Ishikawa (cell line): Measurements from ENCODE around the gene VPS54.

Experiments
- CEBPB ChIP-seq: IDR thresholded peaks from 2 replicates; pipeline ENCODE4 v1.6.1; 2012
- CREB1 ChIP-seq: IDR thresholded peaks from 2 replicates; pipeline ENCODE4 v1.6.1; 2012; ENCODE audit warnings: low read depth
- EGR1 ChIP-seq: IDR thresholded peaks from 2 replicates; pipeline ENCODE4 v1.6.1; 2012
- EP300 ChIP-seq: IDR thresholded peaks from 2 replicates; pipeline ENCODE4 v1.6.1; 2012; ENCODE audit warnings: borderline replicate concordance
- FOXM1 ChIP-seq: IDR thresholded peaks from 2 replicates; pipeline ENCODE4 v1.6.1; 2012; ENCODE audit warnings: low read depth, borderline replicate concordance
- NFIC ChIP-seq: IDR thresholded peaks from 2 replicates; pipeline ENCODE4 v1.6.1; 2012
- RAD21 ChIP-seq: IDR thresholded peaks from 2 replicates; pipeline ENCODE4 v1.6.1; 2012; ENCODE audit warnings: low read depth
- TAF1 ChIP-seq: IDR thresholded peaks from 2 replicates; pipeline ENCODE4 v1.6.1; 2012; ENCODE audit warnings: low read depth, mild to moderate bottlenecking
- TCF12 ChIP-seq: IDR thresholded peaks from 2 replicates; pipeline ENCODE4 v1.6.1; 2012; ENCODE audit warnings: low read depth
- TEAD4 ChIP-seq: IDR thresholded peaks from 2 replicates; pipeline ENCODE4 v1.6.1; 2012
- USF1 ChIP-seq: IDR thresholded peaks from 2 replicates; pipeline ENCODE4 v1.6.1; 2012
- YY1 ChIP-seq: IDR thresholded peaks from 2 replicates; pipeline ENCODE4 v1.6.1; 2012; ENCODE audit warnings: low read depth
- ZBTB7A ChIP-seq: IDR thresholded peaks from 2 replicates; pipeline ENCODE4 v1.6.1; 2012; ENCODE audit warnings: low read depth
- TF ChIP-seq, protein P1 (sequence below): IDR thresholded peaks from 2 replicates; pipeline ENCODE4 v1.6.1; 2012
- TF ChIP-seq, protein P2 (sequence below): IDR thresholded peaks from 2 replicates; pipeline ENCODE4 v1.6.1; 2012; ENCODE audit warnings: low read depth, mild to moderate bottlenecking

Gene VPS54

DNA sequence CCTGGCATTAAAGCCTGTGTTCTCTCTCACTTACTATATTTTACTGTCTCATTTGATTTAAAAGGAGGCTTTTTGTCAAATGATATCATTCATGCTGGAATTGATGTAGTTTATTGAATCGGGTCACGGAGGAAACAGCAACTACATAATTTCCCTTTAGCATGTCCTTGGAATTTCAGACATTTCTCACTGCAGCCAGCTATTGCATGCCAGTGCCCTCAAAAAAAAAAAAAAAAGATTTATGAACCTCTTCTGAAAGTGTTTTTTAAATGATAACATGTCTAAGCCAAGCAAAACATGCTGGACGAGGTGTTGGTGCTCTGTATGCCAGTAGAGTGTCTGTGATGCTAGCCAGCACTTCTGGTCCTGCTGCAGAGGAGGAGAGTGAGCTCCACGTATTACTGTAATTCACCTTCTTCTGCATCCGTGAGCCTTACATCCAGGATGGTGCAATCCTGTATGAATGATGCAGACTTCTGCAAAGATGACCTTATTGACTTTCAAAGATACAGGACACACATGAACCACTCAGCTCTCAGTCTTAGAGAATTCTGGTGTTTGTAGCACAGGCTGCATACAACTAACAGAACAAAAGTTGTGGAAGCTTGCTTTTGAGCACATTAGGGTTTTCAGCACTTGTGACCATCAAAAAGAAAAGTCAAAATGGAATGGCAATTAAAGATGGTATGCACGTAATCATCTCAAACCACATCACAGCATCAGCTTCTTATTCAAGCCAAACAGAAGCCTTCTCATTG is 146.5 kb downstream of the VPS54 start:
- TF ChIP-seq RAD21 (no peak), TAF1 (no peak), NFIC (no peak), EGR1 (no peak), TCF12 (no peak), CREB1 (no peak), USF1 (no peak), ZBTB7A (no peak), FOXM1 (no peak), YY1 (no peak), EP300 (no peak), CEBPB (no peak), TEAD4 (no peak)
- TF ChIP-seq, protein P1, sequence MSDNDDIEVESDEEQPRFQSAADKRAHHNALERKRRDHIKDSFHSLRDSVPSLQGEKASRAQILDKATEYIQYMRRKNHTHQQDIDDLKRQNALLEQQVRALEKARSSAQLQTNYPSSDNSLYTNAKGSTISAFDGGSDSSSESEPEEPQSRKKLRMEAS = no peak
- TF ChIP-seq, protein P2, sequence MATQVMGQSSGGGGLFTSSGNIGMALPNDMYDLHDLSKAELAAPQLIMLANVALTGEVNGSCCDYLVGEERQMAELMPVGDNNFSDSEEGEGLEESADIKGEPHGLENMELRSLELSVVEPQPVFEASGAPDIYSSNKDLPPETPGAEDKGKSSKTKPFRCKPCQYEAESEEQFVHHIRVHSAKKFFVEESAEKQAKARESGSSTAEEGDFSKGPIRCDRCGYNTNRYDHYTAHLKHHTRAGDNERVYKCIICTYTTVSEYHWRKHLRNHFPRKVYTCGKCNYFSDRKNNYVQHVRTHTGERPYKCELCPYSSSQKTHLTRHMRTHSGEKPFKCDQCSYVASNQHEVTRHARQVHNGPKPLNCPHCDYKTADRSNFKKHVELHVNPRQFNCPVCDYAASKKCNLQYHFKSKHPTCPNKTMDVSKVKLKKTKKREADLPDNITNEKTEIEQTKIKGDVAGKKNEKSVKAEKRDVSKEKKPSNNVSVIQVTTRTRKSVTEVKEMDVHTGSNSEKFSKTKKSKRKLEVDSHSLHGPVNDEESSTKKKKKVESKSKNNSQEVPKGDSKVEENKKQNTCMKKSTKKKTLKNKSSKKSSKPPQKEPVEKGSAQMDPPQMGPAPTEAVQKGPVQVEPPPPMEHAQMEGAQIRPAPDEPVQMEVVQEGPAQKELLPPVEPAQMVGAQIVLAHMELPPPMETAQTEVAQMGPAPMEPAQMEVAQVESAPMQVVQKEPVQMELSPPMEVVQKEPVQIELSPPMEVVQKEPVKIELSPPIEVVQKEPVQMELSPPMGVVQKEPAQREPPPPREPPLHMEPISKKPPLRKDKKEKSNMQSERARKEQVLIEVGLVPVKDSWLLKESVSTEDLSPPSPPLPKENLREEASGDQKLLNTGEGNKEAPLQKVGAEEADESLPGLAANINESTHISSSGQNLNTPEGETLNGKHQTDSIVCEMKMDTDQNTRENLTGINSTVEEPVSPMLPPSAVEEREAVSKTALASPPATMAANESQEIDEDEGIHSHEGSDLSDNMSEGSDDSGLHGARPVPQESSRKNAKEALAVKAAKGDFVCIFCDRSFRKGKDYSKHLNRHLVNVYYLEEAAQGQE = no peak

- TF ChIP-seq ZBTB7A (no peak), FOXM1 (no peak), USF1 (no peak), CREB1 (no peak), RAD21 (no peak), TAF1 (no peak), TEAD4 (no peak)
Observed at GRCh38 chr2:63871864-63872263, 147.4 kb downstream of the VPS54 start.

DNA sequence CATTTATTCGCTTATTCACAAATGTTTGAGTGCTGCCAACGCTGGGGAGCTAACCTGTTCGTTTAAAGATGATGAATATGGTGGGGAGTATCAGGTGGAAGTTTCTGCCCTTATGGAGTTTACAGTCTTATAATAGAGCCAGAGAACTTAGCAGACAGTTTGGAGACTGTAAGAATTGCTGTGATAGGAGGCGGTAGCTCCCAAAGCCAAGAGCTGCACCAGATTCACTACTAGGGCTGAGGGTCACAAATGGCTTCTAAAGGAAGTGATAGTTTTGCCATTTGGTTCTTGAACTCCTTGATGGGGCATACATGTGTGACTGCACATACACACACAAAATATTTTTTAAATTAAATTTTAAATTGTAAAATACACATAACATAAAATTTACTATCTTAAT is 148.5 kb downstream of the VPS54 start:
- no peak for TF ChIP-seq EGR1
- no peak for TF ChIP-seq FOXM1
- TF ChIP-seq, protein P1 = no peak
- TF ChIP-seq, protein P2 = no peak
- no peak for TF ChIP-seq YY1
- no peak for TF ChIP-seq RAD21
- TF ChIP-seq CREB1 = no peak
- TF ChIP-seq TCF12 = no peak
- no peak for TF ChIP-seq TEAD4
- TF ChIP-seq EP300 = no peak
- no peak for TF ChIP-seq USF1
- no peak for TF ChIP-seq CEBPB
- no peak for TF ChIP-seq ZBTB7A
- no peak for TF ChIP-seq NFIC
- no peak for TF ChIP-seq TAF1

- TF ChIP-seq FOXM1 (no peak), ZBTB7A (no peak), CREB1 (no peak), EGR1 (no peak), RAD21 (no peak), TCF12 (no peak), YY1 (no peak), CEBPB (no peak), TAF1 (no peak), USF1 (no peak)
- TF ChIP-seq, protein P2 = no peak
Observed at GRCh38 chr2:63866009-63866709, 153.1 kb downstream of the VPS54 start.
